Measurements from ENCODE around the gene CERKL.

The CERKL gene

DNA sequence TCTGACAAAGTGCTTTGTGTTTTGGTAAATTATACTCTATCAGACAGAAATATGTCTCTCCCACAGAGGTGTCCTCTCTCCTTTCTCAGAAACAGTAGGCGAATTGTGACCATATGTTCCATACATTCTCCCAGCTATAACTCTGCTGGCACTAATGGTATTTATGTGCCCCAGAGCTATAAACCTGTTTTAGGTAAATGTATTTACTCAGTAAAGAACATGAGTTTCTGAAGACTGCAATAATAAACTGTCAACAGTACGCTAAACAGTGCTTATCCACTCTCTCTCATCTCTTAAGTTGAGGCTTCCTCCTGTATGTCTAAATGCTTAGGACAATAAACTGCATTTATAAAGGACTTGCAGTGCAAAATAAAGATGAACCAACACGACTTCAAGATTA is 141.2 kb downstream of the CERKL start:
- H2BK15ac ChIP-seq (ENCODE audit: low read length), result no peak overlapping the region
- DNase-seq (ENCODE audit: low spot score), result no peak
- no peak overlapping the region for H3K4ac ChIP-seq (ENCODE audit: low read length)
- H2BK5ac ChIP-seq (ENCODE audit: low read length), result no peak overlapping the region
- H2AFZ ChIP-seq (ENCODE audit: low read length), result no peak overlapping the region
- H2AK5ac ChIP-seq (ENCODE audit: low read depth, low read length), result no peak overlapping the region
- no peak overlapping the region for H3K23ac ChIP-seq (ENCODE audit: low read depth, low read length, poor library complexity)
- peaks cover 0 to 1% of the 10 kb centered on the region in 2 donors for H3K36me3 ChIP-seq (replicated peaks in 1 of 2; ENCODE audit: control insufficient read depth in 2 of 2, insufficient read depth in 2 of 2, low read length in 2 of 2)
- H3K27ac ChIP-seq (replicated peaks; ENCODE audit: low read length), result no peak overlapping the region
- H4K8ac ChIP-seq (ENCODE audit: low read depth, low read length), result no peak overlapping the region
- no peaks in the 10 kb centered on the region for H3K9me3 ChIP-seq (replicated peaks in 1 of 2; ENCODE audit: control insufficient read depth in 2 of 2, insufficient read depth in 1 of 2, low read depth in 1 of 2, low read length in 2 of 2)
- H2BK120ac ChIP-seq (ENCODE audit: low read depth, low read length), result no peak overlapping the region
- H3K4me3 ChIP-seq (ENCODE audit: low read length in 2 of 2), result no peak overlapping the region
- H3K14ac ChIP-seq (ENCODE audit: low read length), result no peak overlapping the region
- no peaks in the 10 kb centered on the region for H3K79me1 ChIP-seq (ENCODE audit: low read depth, low read length)
- no peak overlapping the region for H3K4me2 ChIP-seq (ENCODE audit: insufficient read depth, low read length, poor library complexity, severe bottlenecking)
- H2BK12ac ChIP-seq (ENCODE audit: low read length), result no peak overlapping the region
- no peaks in the 10 kb centered on the region for H3K4me1 ChIP-seq (ENCODE audit: control insufficient read depth in 2 of 2, insufficient read depth in 1 of 2, low read depth in 1 of 2, low read length in 2 of 2)
- no peak overlapping the region for H4K91ac ChIP-seq (ENCODE audit: low read depth, low read length, poor library complexity)
- no peaks in the 10 kb centered on the region for H3K27me3 ChIP-seq (ENCODE audit: control insufficient read depth in 3 of 3, insufficient read depth in 3 of 3, low read depth in 1 of 3, low read length in 3 of 3)
- H3K9ac ChIP-seq (ENCODE audit: low read depth, low read length, poor library complexity), result no peak overlapping the region
- H3K18ac ChIP-seq (ENCODE audit: low read length), result no peak overlapping the region
- no CpG with 5 or more reads among the region's 3 CpGs for WGBS, 2 donors (ENCODE audit: extremely low coverage in 2 of 2, insufficient read length in 2 of 2, insufficient replicate concordance in 1 of 2)

DNA sequence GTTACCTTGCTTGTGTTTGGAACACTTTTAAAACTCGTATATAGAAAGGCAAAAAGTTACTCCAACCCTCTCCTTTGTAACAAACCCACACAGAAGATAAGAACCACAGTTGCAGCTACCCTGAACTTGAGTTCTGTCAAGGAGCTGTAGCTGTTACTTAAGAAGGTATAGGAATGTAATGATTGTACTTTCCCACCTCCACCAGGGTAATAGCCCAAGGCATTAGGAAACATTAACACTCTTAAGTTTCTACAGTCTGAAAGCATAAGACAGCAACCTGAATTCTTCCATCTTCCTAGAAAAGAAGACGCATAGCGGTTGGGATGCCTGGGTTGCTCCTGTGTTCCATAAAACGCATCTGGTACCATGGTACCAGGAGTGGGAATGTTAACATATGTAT is 156.7 kb downstream of the CERKL start:
- no peak overlapping the region for H2BK15ac ChIP-seq (ENCODE audit: low read length)
- no peak overlapping the region for H3K14ac ChIP-seq (ENCODE audit: low read length)
- H3K27me3 ChIP-seq (ENCODE audit: control insufficient read depth in 3 of 3, insufficient read depth in 3 of 3, low read depth in 1 of 3, low read length in 3 of 3), result no peaks in the 10 kb centered on the region
- H2AFZ ChIP-seq (ENCODE audit: low read length), result no peak overlapping the region
- H3K9ac ChIP-seq (ENCODE audit: low read depth, low read length, poor library complexity), result no peak overlapping the region
- no peaks in the 10 kb centered on the region for H3K79me1 ChIP-seq (ENCODE audit: low read depth, low read length)
- no peak overlapping the region for H2BK5ac ChIP-seq (ENCODE audit: low read length)
- no peak overlapping the region for H3K4me2 ChIP-seq (ENCODE audit: insufficient read depth, low read length, poor library complexity, severe bottlenecking)
- WGBS, 2 donors (ENCODE audit: extremely low coverage in 2 of 2, insufficient read length in 2 of 2, insufficient replicate concordance in 1 of 2), result no CpG with 5 or more reads among the region's 4 CpGs
- no peak overlapping the region for H2BK120ac ChIP-seq (ENCODE audit: low read depth, low read length)
- no peak overlapping the region for H3K27ac ChIP-seq (replicated peaks; ENCODE audit: low read length)
- H2BK12ac ChIP-seq (ENCODE audit: low read length), result no peak overlapping the region
- peaks cover 0 to 4% of the 10 kb centered on the region in 2 donors for H3K4me1 ChIP-seq (ENCODE audit: control insufficient read depth in 2 of 2, insufficient read depth in 1 of 2, low read depth in 1 of 2, low read length in 2 of 2)
- H3K36me3 ChIP-seq (replicated peaks in 1 of 2; ENCODE audit: control insufficient read depth in 2 of 2, insufficient read depth in 2 of 2, low read length in 2 of 2), result no peaks in the 10 kb centered on the region
- H3K4me3 ChIP-seq (ENCODE audit: low read length in 2 of 2), result no peak overlapping the region
- no peak overlapping the region for H2AK5ac ChIP-seq (ENCODE audit: low read depth, low read length)
- no peaks in the 10 kb centered on the region for H3K9me3 ChIP-seq (replicated peaks in 1 of 2; ENCODE audit: control insufficient read depth in 2 of 2, insufficient read depth in 1 of 2, low read depth in 1 of 2, low read length in 2 of 2)
- H4K91ac ChIP-seq (ENCODE audit: low read depth, low read length, poor library complexity), result no peak overlapping the region
- DNase-seq (ENCODE audit: low spot score), result no peak
- no peak overlapping the region for H4K8ac ChIP-seq (ENCODE audit: low read depth, low read length)
- H3K23ac ChIP-seq (ENCODE audit: low read depth, low read length, poor library complexity), result no peak overlapping the region
- no peak overlapping the region for H3K18ac ChIP-seq (ENCODE audit: low read length)
- no peak overlapping the region for H3K4ac ChIP-seq (ENCODE audit: low read length)

DNA sequence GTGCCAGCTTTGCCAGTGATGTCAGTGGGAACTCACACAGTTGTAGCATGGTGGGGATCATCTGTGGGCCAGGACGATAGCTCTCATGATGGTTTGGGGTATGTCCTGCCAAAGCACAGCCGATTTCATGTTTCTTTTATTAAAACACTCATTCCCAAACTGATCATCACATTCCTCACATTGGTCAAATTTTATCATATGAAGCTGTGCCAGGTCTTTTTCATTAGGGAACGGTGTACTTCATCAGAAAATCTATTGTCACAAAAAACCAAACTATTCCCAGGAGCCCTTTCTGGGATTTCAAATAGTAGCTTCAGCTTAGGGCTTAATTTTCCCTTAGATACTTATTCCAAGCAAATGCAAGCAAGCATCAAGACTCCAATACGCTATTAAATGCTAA is 157.7 kb downstream of the CERKL start:
- no peak overlapping the region for H3K4me2 ChIP-seq (ENCODE audit: insufficient read depth, low read length, poor library complexity, severe bottlenecking)
- no peak overlapping the region for H3K27ac ChIP-seq (replicated peaks; ENCODE audit: low read length)
- WGBS, 2 donors (ENCODE audit: extremely low coverage in 2 of 2, insufficient read length in 2 of 2, insufficient replicate concordance in 1 of 2), result no CpG with 5 or more reads among the region's 4 CpGs
- no peak overlapping the region for H2BK15ac ChIP-seq (ENCODE audit: low read length)
- H2BK12ac ChIP-seq (ENCODE audit: low read length), result no peak overlapping the region
- no peak overlapping the region for H3K4me3 ChIP-seq (ENCODE audit: low read length in 2 of 2)
- H3K23ac ChIP-seq (ENCODE audit: low read depth, low read length, poor library complexity), result no peak overlapping the region
- no peaks in the 10 kb centered on the region for H3K36me3 ChIP-seq (replicated peaks in 1 of 2; ENCODE audit: control insufficient read depth in 2 of 2, insufficient read depth in 2 of 2, low read length in 2 of 2)
- no peak overlapping the region for H2BK5ac ChIP-seq (ENCODE audit: low read length)
- H3K9ac ChIP-seq (ENCODE audit: low read depth, low read length, poor library complexity), result no peak overlapping the region
- H3K4me1 ChIP-seq (ENCODE audit: control insufficient read depth in 2 of 2, insufficient read depth in 1 of 2, low read depth in 1 of 2, low read length in 2 of 2), result peaks cover 0 to 2% of the 10 kb centered on the region in 2 donors
- no peak overlapping the region for H4K91ac ChIP-seq (ENCODE audit: low read depth, low read length, poor library complexity)
- H2BK120ac ChIP-seq (ENCODE audit: low read depth, low read length), result no peak overlapping the region
- H4K8ac ChIP-seq (ENCODE audit: low read depth, low read length), result no peak overlapping the region
- no peak overlapping the region for H2AFZ ChIP-seq (ENCODE audit: low read length)
- H3K9me3 ChIP-seq (replicated peaks in 1 of 2; ENCODE audit: control insufficient read depth in 2 of 2, insufficient read depth in 1 of 2, low read depth in 1 of 2, low read length in 2 of 2), result no peaks in the 10 kb centered on the region
- DNase-seq (ENCODE audit: low spot score), result no peak
- no peak overlapping the region for H2AK5ac ChIP-seq (ENCODE audit: low read depth, low read length)
- no peak overlapping the region for H3K14ac ChIP-seq (ENCODE audit: low read length)
- no peaks in the 10 kb centered on the region for H3K27me3 ChIP-seq (ENCODE audit: control insufficient read depth in 3 of 3, insufficient read depth in 3 of 3, low read depth in 1 of 3, low read length in 3 of 3)
- no peak overlapping the region for H3K18ac ChIP-seq (ENCODE audit: low read length)
- H3K79me1 ChIP-seq (ENCODE audit: low read depth, low read length), result no peaks in the 10 kb centered on the region
- no peak overlapping the region for H3K4ac ChIP-seq (ENCODE audit: low read length)

All from neuronal stem cell (in vitro differentiated cells).